HG03571 (cell line): ENCODE results near the gene SETBP1.

Experiments
- ATAC-seq: cut with Tn5 transposase; IDR thresholded peaks from one replicate; pipeline ENCODE4 v1.9.1; 2021; ENCODE audit not compliant: unreplicated experiment

The SETBP1 gene

DNA sequence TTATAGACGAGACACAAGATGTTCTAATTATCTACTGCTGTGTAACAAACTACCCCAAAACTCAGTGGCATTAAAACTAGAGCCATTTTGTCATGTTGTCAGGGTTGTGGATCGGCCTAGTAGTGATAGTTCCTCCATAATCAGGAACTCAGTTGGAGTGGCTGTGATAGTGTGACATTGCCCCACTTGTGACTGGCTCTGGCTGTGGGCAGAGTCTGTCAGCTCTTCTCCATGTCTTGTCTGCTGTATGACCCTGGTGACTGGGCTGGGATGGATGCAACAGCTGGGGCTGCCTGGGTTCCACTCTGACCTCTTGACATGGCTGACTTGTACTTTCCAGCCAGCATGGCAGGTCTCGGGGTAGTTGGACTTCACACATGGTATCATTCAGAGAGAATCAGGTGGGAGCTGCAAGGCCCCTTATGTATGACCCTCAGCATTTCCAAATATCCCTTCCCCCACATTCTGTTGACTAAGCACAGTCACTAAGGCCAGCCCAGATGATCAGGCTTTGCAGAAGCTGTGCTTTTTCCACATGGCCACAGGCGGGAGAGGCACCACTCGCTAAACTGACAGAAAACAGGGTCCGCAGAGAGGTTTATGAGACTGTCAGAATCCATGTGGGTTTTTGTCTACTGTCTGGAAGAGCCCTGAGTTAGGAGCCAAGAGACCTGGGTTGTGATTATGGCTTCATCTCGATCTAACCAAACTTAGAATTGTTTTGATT lies 50.3 kb downstream of the SETBP1 start:
- ATAC-seq, result no peak

DNA sequence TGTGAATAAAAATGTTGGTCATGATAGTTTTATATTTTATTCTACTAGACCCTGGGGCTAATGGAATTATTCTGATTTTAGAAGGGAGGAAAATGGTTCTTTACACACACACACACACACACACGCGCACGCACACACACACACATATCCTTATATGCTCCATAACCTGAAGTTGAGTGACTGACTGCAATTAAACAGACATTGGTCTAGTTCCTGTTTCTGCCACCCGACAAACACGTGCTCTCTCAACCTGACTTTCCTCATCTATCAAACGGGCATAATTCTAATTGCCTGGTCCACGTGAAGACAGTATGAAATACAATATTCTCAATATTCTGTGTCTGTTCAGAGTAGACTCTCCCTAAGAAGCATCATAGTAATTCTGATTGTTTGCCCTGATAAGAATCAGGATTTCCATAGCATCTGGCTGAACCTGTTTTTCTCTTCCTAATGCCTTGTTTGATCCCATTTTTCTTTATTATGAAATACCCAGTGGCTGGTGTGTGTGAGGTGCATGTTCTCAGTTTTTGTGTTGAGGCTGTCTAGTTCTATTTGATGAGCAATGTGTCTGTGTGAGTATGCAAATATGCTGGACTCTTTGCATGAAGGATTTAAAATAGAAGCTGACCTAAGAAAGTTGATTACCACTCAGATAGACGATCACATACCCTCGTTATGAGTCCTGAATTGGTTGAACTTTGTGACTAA lies 51.0 kb downstream of the SETBP1 start:
- ATAC-seq, result no peak

DNA sequence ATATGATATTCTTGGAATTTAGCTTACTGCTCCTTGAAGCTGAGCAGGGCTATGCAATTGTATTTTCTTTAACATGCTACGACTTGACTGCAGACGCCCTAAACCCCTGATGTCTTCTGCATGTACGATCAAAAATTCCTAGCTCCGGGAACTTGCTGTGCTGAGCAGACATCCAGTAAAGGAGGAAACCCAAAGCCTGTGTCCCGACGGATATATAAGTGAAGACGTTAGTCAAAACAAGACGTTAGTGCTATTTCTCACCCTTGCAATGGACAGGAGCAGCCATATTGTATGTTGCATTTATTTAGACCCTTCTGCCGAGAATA lies 51.5 kb downstream of the SETBP1 start:
- ATAC-seq, result no peak

DNA sequence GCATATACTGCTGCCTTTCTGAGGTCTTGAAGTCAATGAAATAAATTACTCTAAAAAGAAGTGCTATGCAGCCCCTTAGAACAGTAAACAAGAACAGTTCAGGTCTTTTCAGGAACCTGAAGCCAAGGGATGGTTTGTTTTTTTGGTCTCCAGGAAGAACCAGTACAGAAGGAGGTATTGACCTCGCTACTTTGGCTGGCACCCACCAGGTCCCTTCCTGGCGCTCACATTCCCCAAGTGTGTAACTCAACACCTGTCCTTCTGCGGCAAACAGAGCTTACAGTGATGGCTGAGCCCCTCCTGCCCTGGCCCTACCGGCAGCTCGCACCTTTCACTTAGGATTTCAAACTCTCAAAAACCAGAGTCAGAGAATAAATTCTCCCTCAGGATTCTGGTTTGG lies 51.9 kb downstream of the SETBP1 start:
- ATAC-seq, result no peak

DNA sequence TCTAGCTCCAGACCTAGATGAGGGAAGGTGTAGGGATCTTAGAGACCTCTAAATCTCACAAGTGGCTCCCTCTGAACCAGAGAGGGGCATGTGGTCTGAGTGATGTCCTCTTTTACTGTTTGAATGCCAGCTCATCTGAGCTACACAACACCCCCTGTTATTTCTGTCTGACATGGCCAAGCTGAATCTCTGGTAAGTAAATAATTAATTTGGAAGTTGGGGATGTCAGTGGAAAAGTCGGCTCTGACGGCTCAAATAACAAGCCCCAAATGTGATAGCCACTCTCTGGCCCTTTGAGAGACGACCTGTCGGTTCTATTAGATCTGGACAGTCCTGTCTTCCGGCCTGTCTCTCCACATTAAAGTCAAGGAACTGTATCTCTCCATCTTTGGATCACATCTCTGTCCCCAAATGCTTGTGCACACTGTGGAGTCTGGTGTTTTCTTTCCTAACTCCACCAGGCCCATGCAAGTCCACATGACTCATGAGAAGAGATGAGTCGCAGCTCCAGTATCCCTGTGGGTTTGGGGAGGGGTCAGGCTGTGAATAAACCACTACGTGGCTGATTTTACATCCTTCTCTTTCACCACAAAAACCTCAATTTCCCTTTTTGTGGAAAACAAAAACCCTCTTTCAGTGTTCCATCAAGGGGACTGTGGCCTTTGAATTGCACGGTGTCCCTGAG lies 52.5 kb downstream of the SETBP1 start:
- ATAC-seq, result no peak

DNA sequence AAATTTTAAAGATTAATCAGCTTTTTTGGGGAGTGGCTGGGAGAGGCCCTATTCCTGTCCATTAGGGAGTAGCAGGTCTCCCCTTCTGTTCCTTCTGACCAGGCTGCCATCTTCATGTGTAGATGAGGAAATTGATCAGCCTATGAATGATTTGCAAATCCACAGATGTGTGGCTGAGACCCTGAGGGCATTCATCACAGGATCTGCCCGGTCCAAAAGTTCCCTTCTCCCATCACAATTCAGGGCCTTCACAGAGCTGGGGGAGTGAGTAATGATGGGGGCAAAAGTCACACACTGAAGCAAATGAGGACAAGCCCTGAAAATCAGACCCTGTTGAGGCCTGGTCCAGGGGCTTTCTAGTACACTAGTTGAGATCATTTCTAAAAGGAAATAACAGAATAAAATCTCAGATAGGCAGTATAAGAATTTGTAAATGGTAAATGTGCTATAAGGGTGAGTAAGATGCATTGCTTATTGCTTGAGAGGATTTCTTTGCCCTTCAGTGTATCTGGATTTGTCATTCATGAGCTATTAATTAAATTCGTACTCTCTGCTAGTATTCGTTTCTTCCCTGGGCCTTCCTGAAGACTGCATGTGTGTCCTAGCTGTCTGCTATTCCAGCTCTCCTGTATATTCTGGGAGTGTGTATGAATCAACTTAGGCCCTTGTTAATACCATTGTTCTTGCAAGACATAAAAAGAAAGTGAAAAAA lies 53.2 kb downstream of the SETBP1 start:
- ATAC-seq, result no peak

DNA sequence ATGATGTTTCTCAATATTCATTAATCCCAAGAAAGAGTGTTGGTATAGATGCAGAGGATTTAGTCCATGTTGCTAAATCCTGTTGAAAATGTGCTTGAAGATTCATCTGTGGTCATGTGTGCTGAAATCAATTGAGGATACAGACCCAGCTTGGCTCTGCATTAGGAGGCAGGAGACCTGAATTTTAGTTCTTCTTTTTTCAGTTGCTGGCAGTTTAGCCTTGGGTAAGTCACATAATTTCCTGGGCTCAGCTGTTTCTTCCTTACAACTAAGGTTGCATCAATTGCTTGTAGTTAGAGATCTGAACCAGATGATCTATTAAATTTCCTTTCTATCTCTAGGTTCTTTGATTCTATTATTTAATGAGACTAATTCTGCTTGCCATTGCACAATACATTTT lies 54.4 kb downstream of the SETBP1 start:
- no peak for ATAC-seq

DNA sequence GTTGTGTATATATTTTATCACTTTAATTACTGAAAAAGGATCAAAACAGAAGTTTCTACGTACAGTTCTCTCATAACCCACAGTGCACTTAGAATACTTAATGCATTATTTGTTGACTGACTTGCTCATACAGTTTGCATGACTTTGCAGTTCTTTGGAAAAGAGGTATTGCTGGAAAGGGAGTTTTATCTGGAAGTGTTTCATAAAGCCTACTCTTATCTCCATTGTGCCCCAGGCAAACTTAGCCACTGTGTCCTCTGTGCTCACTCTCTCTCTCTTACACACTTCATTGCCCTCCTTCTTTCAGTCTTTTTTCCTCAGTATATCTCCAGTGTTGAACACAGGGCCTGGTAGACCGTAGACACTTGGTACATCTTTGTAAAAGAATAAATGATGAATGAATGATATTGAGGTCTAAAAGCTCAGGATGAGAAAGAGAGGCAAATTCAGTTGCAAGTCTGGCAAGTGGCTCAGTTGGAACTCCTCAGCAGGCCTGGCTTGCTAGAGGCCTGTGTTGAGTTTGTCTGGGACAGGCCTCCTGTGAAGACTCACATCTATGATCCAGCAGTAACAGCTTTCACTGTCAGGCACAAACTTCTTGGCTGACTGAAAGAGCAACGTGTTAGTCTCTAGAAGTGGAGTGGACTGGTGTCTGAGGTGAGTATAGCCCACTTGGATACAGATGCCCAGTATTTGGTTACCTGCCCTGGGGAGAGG lies 56.1 kb downstream of the SETBP1 start:
- ATAC-seq, result no peak

DNA sequence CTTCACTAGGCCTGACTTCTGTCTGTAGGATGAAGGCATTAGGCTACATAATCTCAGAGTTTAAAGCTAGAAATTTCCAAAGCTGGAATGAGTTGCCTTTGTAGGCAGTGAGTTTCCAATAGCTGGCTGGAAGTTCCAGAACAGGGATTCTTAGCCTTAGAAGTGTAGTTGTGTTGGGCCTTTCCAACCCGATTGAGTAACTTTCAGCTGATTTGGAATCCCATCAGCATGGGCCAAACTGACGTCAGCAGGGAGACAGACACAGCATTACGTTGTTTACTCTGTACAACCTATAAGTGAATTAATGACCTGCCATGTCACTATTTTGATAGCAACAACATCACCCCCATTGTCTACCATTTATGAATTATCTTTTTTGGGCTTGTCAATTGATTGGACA lies 56.9 kb downstream of the SETBP1 start:
- ATAC-seq, result no peak

DNA sequence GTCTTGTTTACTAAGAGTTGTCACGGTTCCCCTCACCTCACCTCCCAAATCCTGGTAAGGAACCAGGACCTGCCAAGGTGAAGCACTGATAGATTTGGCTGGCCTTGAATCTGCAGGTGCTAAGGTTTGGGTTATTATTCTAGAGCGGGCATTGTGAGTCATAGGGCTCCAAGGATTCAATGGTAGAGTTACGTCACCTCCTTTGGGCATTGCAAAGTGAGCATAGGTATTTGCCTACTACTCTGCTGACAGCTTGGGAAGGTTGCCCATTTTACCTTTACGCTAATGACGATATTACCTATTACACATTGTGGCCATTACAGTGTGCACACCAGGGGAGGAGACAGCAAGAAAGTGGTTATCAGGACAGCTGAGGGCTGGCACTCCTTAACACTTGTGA lies 59.3 kb downstream of the SETBP1 start:
- ATAC-seq, result no peak

DNA sequence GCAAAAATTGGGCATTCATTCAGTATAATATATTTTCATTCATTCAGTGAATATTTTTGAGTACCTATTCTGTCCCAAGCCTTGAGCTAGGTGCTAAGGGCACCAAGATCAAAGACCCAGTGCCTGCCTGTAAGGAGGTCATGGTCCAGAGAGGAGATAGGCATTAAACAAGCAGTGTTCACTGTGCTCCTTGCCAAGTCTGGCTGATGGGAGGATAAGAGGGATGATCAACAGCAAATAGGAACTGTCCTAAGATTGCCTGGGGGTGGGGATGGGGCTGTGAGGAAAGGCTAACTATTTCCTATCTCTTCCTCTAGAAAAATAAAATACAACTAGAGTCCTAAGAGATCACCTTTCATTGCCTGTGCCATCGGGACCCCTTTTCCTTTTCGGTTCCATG lies 60.4 kb downstream of the SETBP1 start:
- no peak for ATAC-seq

DNA sequence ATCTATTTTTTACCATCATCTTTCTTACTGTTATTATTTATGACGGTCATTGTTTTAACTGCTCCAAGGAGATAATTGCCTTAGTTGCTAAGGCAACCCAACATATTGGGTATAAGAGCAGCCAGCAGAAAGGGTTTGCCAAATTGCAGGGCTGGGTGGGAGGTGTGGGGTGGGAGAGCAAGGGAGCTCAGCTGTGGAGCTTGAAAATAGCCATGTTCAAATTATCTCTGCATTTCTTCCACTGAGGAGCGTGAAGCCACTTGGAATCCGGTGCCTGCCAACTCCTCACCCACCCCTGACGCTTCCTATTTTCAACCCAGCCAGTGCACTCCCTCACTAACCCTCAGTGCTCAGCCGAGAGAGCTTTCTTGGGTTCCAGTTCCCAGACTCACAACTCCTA lies 60.8 kb downstream of the SETBP1 start:
- no peak for ATAC-seq

DNA sequence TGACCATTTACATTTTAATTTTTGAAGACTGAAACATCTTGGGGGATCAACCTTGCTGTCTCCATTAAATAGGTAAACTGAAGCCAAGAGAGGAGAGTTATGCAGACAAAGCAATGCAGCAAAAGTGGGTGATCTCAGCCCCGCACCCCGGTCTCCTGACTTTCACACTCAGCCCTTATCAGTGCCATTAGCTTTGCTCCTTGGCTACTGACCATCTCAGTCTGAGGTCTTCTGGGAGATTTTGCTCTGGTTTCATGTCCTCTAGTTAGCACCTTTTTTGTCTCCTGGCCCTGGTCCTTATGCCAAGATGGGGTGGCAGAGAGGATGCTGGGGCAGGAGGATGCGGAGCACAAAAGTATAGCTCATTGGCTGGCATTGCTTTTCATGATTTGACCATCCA lies 61.4 kb downstream of the SETBP1 start:
- ATAC-seq, result no peak

DNA sequence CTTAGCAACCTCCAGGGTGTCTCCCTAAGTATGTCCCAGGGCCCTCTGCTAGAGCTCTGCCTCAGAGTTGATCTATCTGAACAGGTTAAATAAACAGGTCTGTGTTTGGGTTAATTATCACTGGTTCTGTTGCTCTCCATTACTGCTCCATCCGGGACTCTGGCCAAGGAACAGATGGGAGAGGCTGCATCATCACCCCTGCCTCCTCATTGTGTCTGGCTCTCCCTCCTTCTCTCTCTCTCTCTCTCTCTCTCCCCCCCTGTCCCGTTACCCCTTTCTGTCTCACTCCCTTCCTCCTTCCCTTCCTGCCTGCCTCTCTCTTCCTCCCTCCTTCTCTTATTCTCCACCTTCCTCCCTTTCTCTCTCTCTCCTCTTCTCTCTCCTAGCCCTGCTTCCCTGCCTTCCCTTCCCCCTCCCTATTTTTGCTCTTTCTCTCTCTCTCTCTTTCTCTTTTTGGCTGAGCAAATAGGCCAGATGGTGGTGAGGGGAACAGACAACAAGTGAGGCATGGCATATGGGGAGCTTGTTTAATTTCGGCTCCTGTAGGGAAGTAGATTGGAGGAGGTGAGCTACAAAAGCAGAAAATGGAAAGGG lies 62.1 kb downstream of the SETBP1 start:
- ATAC-seq, result no peak

DNA sequence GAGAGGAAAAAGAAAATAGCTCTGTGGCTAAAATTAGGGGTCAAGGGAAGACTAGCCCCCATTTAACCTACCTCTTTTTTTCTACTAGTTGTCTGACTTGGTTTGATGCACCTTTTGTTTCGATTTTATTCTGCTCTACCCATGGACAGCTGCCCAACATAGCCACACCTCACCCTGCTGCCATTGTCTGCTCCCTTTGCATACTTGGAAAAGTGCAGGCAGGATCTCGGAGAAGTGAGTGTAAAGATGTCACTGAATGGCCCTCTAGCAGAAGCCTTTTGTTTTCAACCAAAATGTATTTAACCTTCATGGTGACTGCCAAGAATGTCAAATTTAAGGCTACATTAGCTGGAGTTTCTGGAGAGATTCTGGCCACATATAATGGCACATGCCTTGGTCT lies 62.9 kb downstream of the SETBP1 start:
- no peak for ATAC-seq

DNA sequence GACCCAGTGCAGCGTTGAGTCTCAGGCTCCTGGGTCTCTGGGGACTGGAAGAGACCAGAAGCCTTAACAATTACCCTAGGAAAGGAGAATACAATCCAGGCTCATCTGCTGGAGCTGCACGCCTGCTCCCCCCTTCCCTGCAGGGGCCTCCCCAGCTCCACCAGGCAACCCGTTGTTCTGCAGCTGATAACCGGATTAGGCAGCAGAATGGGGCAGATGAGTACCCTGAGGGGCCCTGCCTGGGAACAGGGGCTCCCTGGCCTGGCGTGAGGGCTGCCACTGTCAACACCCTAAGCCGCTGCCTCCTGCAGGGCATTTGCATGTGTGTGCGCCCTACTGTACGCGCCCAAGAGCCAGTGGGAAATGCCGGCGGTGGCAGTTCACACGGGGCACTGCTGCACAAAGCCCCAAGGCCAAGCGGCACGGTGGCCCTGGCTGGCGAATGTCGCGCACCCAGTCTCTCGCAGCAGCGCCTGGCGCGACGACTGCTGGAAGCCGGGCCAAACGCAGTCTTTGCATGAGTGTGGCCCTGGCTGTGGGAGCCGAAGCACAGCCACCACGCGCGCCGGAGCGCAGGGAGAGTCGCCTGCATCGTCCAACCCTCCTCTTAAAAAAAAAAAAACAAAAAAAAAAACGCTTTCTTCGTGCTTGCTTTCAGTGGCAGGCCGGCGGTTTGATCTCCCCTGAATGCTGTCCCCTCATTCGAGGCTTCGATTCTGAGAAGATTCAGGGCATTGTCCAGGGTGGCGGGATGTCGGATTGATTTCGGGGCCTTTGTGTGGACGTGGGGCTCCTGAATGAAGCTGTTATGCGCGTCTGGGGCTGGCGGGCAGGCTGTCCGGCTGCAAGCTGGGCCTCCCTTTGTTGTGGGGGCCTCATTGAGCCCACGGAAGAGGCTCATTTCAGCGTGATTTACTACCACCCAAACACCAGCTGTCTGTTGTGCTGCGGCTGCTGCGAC lies 63.8 kb downstream of the SETBP1 start:
- ATAC-seq, result no peak

DNA sequence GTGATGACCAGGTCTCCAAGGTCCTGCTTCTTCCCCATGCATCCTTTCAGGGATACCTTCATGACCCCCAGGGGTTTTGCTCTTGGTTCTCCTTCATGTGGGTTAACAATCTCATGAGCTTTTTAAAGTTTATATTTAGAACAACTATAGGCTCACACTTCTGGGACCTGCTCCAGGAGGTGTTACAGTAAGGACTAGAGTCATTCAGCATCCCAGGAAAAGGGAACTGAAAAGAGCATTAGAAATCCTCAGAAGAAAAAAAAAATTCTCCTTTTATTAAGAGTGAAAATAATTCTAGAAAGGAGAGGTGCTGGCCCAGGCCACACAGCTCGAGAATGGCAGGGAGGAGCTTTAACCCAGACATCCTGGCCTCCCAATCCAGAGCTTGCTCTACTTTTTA lies 66.5 kb downstream of the SETBP1 start:
- ATAC-seq, result no peak

DNA sequence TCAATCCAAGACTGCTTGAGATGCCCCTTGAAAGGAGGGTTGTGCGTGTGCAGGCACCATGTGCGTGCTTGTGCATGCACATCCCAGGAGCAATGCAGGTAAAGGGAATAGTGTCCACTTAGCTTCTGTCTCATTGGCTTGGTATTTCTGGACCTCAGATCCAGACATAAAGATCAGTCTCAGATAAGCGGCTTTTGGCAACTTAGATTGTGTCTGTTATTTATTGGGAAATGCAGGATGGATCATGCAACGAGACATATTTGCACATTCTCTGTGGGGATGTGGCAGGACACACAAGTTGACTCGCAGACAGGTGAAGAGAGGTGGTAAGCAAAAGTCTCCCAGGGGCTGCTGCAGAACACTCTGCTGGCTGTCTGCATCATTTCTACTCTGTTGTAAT lies 67.9 kb downstream of the SETBP1 start:
- no peak for ATAC-seq

DNA sequence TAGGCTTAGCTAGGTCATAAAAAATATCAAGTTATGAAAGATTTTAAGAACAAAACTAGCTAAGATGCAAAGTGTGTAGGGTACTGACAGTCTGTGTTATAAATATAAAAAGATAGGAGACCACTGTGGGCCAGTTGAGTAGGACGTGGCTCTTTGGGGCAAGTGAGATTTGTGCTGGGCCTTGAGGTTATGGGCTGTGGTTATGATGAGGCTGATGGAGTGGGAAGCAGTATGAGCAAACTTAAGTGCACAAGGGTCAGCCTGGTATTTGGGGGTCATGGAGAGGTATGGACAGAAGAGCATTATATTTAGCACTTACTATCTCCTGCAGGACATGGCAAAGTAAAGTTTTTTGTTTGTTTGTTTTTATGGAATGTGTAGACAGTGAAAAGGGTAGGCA lies 70.1 kb downstream of the SETBP1 start:
- ATAC-seq, result no peak

DNA sequence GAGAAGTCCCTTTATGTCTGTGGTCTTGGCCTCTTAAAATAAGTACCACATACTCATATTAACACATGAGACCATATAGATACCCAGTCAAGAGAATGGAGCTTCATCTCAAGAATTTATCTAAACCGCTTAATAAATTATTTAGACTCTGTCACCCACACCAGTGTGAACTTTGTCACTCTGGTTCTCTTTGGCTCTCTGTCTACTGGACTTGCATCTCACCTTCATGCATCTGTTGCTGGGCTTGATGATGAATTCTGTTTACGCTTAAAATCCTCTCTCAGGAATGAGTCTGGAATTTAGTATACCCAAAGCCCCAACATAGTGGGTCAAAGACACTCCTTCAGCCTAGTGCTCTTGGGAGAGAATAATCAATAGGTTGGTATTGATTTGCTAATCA lies 73.9 kb downstream of the SETBP1 start:
- ATAC-seq, result no peak
